ENCODE data around the gene MEGF8.

Gene MEGF8

DNA sequence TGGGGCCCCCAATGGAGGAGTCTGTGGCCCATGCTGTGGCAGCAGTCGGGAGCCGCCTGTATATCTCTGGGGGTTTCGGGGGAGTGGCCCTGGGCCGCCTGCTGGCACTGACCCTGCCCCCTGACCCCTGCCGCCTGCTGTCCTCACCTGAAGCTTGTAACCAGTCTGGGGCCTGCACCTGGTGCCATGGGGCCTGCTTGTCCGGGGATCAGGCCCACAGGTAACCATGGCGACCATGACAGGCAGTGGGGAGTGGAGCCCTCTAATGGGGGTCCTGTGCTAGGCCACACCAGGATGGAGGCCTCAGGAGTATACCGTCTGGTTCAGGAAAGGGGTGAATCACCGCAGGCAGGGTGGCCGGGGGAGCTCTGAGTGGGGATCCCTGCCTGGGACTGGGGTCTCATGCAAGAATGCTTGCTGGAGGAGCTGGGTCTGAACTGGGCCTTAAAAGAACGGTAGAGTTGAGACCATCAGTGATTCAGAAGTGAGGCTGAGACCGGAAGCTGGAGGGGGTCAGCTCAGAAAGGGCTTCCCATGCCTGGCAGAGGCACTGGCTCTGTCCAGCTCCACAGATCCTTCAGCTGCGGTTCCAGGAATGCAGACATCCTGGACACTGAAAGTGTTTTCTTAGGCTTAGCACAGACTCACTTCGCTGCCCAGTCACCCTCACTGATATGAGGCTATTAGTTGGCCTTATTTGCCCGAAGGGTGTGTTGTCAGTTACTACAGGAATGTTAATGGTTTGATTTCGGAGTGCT, 35.5 kb downstream of the MEGF8 start:
- TF ChIP-seq, protein P1, sequence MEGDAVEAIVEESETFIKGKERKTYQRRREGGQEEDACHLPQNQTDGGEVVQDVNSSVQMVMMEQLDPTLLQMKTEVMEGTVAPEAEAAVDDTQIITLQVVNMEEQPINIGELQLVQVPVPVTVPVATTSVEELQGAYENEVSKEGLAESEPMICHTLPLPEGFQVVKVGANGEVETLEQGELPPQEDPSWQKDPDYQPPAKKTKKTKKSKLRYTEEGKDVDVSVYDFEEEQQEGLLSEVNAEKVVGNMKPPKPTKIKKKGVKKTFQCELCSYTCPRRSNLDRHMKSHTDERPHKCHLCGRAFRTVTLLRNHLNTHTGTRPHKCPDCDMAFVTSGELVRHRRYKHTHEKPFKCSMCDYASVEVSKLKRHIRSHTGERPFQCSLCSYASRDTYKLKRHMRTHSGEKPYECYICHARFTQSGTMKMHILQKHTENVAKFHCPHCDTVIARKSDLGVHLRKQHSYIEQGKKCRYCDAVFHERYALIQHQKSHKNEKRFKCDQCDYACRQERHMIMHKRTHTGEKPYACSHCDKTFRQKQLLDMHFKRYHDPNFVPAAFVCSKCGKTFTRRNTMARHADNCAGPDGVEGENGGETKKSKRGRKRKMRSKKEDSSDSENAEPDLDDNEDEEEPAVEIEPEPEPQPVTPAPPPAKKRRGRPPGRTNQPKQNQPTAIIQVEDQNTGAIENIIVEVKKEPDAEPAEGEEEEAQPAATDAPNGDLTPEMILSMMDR (IDR thresholded peaks at IDR 0.05; ENCODE audit: low read depth, low read length, missing control alignments): no peak
- DNase-seq (ENCODE audit: low read depth): no peak
- H3K4me3 ChIP-seq (ENCODE audit: low read depth, low read length): no peak overlapping the region

DNA sequence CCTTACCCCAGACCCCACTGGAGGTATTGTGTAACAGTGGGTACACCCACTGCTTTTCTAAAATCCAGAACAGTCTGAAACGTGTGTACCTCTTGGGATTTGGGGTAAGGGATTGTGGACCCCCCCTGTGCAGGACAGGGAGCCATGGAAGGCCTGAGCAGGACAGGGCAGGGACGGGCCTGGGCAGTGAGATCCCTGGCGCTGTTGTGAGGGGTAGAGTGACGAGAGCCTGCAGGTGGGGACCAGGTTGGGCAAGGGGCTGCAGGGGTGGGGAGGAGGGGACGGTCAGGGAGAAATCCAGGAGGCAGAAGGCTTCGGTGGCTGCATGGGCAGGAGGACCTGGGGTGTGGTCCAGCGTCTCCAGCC, 36.1 kb downstream of the MEGF8 start:
- TF ChIP-seq, protein P1 (IDR thresholded peaks at IDR 0.05; ENCODE audit: low read depth, low read length, missing control alignments): no peak
- no peak overlapping the region for H3K4me3 ChIP-seq (ENCODE audit: low read depth, low read length)
- DNase-seq (ENCODE audit: low read depth): no peak

DNA sequence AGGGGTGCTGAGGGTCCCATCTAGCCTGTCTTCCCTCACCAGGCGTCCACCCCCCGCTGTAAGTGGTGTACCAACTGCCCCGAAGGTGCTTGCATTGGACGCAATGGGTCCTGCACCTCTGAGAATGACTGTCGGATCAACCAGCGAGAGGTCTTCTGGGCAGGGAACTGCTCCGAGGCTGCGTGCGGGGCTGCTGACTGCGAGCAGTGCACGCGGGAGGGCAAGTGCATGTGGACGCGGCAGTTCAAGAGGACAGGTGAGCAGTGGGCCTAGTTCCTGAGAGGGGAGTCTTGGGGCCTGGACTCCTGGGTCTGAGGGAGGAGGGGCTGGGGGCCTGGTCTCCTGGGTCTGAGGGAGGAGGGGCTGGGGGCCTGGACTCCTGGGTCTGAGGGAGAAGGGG, 36.9 kb downstream of the MEGF8 start:
- TF ChIP-seq, protein P1 (IDR thresholded peaks at IDR 0.05; ENCODE audit: low read depth, low read length, missing control alignments): no peak
- H3K4me3 ChIP-seq (ENCODE audit: low read depth, low read length): no peak overlapping the region
- no peak for DNase-seq (ENCODE audit: low read depth)

DNA sequence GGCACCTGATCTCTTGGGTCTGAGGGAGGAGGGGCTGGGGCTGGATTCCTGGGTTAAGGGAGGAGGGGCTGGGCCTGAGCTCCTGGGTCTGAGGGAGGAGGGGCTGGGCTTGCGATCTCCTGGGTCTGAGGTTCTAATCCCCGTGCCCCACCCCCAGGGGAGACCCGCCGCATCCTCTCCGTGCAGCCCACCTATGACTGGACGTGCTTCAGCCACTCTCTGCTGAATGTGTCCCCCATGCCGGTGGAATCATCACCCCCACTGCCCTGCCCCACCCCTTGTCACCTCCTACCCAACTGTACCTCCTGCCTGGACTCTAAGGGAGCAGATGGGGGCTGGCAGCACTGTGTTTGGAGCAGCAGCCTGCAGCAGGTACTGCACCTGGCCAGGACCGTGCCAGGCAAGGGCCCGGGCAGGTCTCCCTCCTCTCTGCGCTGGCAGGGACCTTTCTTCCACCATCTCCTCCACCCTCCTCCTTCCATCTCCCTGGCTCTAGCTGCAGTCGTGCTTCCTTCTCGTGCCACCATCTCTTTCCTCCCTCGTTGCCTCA, 37.5 kb downstream of the MEGF8 start:
- no peak for DNase-seq (ENCODE audit: low read depth)
- TF ChIP-seq, protein P1 (IDR thresholded peaks at IDR 0.05; ENCODE audit: low read depth, low read length, missing control alignments): no peak
- no peak overlapping the region for H3K4me3 ChIP-seq (ENCODE audit: low read depth, low read length)

DNA sequence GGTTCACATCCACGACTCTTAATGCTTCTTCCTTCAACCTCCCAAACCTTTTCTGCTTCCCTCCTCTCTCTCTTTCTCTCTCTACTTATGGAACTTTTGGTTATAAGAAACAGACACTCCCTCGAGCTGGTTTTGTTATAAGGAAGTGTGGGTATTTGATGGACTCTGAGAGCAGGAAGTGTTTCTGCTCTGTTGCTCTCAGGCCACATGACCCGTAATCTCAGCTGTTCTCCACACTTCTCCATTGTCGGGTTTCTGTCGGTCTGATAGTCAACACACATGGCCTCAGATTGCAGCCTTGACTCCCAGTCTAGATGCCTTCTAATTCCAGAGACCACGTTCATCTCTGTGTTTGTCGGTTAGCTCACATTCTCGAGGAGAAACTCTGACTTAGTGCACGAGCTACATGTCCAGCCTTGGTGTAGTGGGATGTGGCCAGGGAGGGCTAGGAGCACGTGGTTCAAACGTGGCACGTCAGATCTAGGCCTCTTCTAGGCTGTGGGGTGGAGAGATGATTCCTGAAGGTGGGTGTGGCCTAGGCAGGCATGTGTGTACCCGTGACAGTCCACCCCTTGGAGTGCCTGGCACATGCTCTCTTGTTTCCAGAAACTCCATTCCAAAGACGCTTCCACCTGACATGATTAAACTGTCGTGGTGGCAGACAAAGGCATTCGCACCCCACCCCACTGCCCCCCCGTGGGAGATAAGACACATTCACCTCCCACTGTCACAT, 38.3 kb downstream of the MEGF8 start:
- no peak for DNase-seq (ENCODE audit: low read depth)
- TF ChIP-seq, protein P1 (IDR thresholded peaks at IDR 0.05; ENCODE audit: low read depth, low read length, missing control alignments): no peak
- H3K4me3 ChIP-seq (ENCODE audit: low read depth, low read length): no peak overlapping the region

DNA sequence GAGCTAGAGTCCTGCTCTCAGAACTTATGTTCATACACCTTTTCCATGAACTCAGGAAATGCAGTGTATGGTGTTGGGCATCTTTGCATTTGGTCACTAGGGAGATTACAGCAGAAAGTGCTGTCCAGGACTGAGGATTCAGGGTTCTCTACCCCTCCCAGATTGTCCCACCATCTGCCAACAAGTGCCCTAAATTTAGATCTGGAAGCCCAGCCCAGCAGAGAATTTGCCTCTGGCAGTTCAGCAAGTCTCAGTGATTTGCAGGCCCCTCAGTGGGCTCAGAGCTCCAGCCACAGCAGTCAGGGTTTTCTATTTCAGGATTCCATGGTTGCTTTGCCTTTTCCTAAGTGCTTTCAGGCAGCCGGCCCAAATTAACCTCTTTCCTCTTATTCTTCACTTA, 41.2 kb downstream of the MEGF8 start:
- TF ChIP-seq, protein P1 (IDR thresholded peaks at IDR 0.05; ENCODE audit: low read depth, low read length, missing control alignments): no peak
- H3K4me3 ChIP-seq (ENCODE audit: low read depth, low read length): no peak overlapping the region
- no peak for DNase-seq (ENCODE audit: low read depth)

Data from GM12864 (cell line).